Tibial artery (tissue), 4 donors: ENCODE data around the gene P2RY2.
"Not testable (repeated sequence)": the region's sequence is repeated elsewhere in the genome, so short reads cannot be mapped to it uniquely, and the experiment has no call there.

Source experiments
- DNase-seq, 2 donors: peaks; one replicate each; pipeline ENCODE4 v3.0.0-alpha.2; 2019
- H3K27ac ChIP-seq, 2 donors: fragments of 200-600 bp; sonication (generic) in 1 of 2; 1 replicate in 1 of 2; 2 replicates in 1 of 2; pipeline ENCODE4 v1.5.1; 2018 to 2019; ENCODE audit warnings: mild to moderate bottlenecking in 1 of 2
- H3K27me3 ChIP-seq, 2 donors: fragments of 200-600 bp; sonication (generic) in 1 of 2; one replicate each; pipeline versions ENCODE4 v1.5.1 to v1.6.0; 2016 to 2019
- H3K36me3 ChIP-seq, 3 donors: fragments of 200-600 bp; sonication (generic) in 2 of 3; one replicate each; pipeline ENCODE4 v1.5.1; 2016 to 2019; ENCODE audit warnings: mild to moderate bottlenecking in 2 of 3
- H3K4me1 ChIP-seq, 4 donors: fragments of 200-600 bp; sonication (generic) in 2 of 4; 1 replicate in 3 of 4; 2 replicates in 1 of 4; pipeline ENCODE4 v1.5.1; 2016 to 2019
- H3K4me3 ChIP-seq, 2 donors: fragments of 200-600 bp; sonication (generic) in 1 of 2; 1 replicate in 1 of 2; 2 replicates in 1 of 2; pipeline ENCODE4 v1.5.1; 2018 to 2019; ENCODE audit warnings: mild to moderate bottlenecking in 2 of 2
- H3K9me3 ChIP-seq, 3 donors: fragments of 200-600 bp; sonication (generic) in 1 of 3; one replicate each; pipeline ENCODE4 v1.5.1; 2016 to 2019
- CTCF ChIP-seq, 2 experiments: fragments of 200-600 bp in 1 of 2; fragments of 450-650 bp in 1 of 2; IDR thresholded peaks; one replicate each; pipeline ENCODE4 v1.5.1; 2017 to 2019; ENCODE audit warnings: antibody characterized with exemption in 2 of 2, mild to moderate bottlenecking in 1 of 2, moderate library complexity in 1 of 2
- intact Hi-C: fragments of 100-400 bp; cut with DNase I; formaldehyde crosslinking; loops from one replicate; pipeline ENCODE4 v1.15.0; 2023; ENCODE audit warnings: low total_unique reads

Gene P2RY2

GRCh38 chr11:73197348-73197747 lies 20.7 kb upstream of the P2RY2 start:
- intact Hi-C loops, result no loop called here
- Histone ChIP-seq H3K27me3 (peaks cover 0 to 3% of the 10 kb centered on the region in 2 donors), H3K4me3 (no peak overlapping the region), H3K36me3 (no peaks in the 10 kb centered on the region), H3K4me1 (no peaks in the 10 kb centered on the region), H3K27ac (no peak overlapping the region), H3K9me3 (no peaks in the 10 kb centered on the region)
- no peak for DNase-seq
- no peak for TF ChIP-seq CTCF (IDR thresholded peaks at IDR 0.05)

GRCh38 chr11:73197787-73198186 lies 20.3 kb upstream of the P2RY2 start:
- H3K4me1 ChIP-seq, H3K27me3 ChIP-seq, intact Hi-C loops, H3K36me3 ChIP-seq, H3K9me3 ChIP-seq, H3K4me3 ChIP-seq, H3K27ac ChIP-seq: not testable (repeated sequence)
- DNase-seq, result peak in 1 of 2 donors; percentile 47

- TF ChIP-seq CTCF (IDR thresholded peaks at IDR 0.05), result no peak
- DNase-seq, result no peak
- no peak overlapping the region for H3K27ac ChIP-seq
Measured at GRCh38 chr11:73198677-73199076, 19.4 kb upstream of the P2RY2 start.

DNA sequence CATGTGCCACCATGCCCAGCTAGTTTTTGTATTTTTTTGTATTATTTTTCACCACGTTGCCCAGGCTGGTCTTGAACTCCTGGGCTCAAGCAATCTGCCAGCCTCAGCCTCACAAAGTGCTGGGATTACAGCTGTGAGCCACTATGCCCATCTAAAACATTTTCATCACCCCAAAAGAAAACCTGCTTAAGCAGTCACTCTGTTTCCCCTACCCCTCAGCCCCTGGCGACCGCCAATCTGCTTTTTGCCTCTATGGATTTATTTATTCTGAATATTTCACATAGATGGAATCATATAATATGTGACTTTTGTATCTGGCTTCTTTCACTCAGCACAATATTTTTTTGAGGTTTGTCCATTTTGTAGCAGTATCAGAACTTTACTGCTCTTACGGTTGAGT lies 18.6 kb upstream of the P2RY2 start:
- no peaks in the 10 kb centered on the region for H3K4me1 ChIP-seq
- intact Hi-C loops, result no loop called here
- H3K4me3 ChIP-seq, result no peak overlapping the region
- TF ChIP-seq CTCF (IDR thresholded peaks at IDR 0.05), result no peak
- H3K36me3 ChIP-seq, result no peaks in the 10 kb centered on the region
- H3K27ac ChIP-seq, result no peak overlapping the region
- no peak for DNase-seq
- H3K27me3 ChIP-seq, result peaks cover 0 to 3% of the 10 kb centered on the region in 2 donors
- H3K9me3 ChIP-seq, result no peaks in the 10 kb centered on the region

More at GRCh38 chr11:73198677-73199076, 19.4 kb upstream of the P2RY2 start:
- Histone ChIP-seq H3K4me3 (no peak overlapping the region), H3K4me1 (no peaks in the 10 kb centered on the region), H3K27me3 (peaks cover 0 to 3% of the 10 kb centered on the region in 2 donors), H3K36me3 (no peaks in the 10 kb centered on the region), H3K9me3 (no peaks in the 10 kb centered on the region)
- intact Hi-C loops, result no loop called here

- intact Hi-C loops, result no loop called here
- peak in 1 of 2 donors; percentile 53 for DNase-seq
Measured at GRCh38 chr11:73200256-73200655, 17.8 kb upstream of the P2RY2 start.

GRCh38 chr11:73201249-73201648 lies 16.8 kb upstream of the P2RY2 start:
- intact Hi-C loops, result no loop called here
- no peak for TF ChIP-seq CTCF (IDR thresholded peaks at IDR 0.05)
- peaks cover 0 to 3% of the 10 kb centered on the region in 2 donors for H3K27me3 ChIP-seq
- no peaks in the 10 kb centered on the region for H3K36me3 ChIP-seq
- no peak overlapping the region for H3K27ac ChIP-seq
- H3K9me3 ChIP-seq, result no peaks in the 10 kb centered on the region
- H3K4me3 ChIP-seq, result no peak overlapping the region
- DNase-seq, result peak in 1 of 2 donors; percentile 64
- no peaks in the 10 kb centered on the region for H3K4me1 ChIP-seq

More at GRCh38 chr11:73200256-73200655, 17.8 kb upstream of the P2RY2 start:
- Histone ChIP-seq H3K27me3 (peaks cover 0 to 3% of the 10 kb centered on the region in 2 donors), H3K27ac (no peak overlapping the region), H3K36me3 (no peaks in the 10 kb centered on the region), H3K9me3 (no peaks in the 10 kb centered on the region), H3K4me3 (no peak overlapping the region), H3K4me1 (no peaks in the 10 kb centered on the region)
- no peak for TF ChIP-seq CTCF (IDR thresholded peaks at IDR 0.05)
